ENCODE data around the gene DEPDC1. TPM values are rescaled to one million over a fixed set of nuclear protein-coding genes. Genes with fewer than 3 reads are reported as not detected.
"Not testable (repeated sequence)": the region's sequence is repeated elsewhere in the genome, so short reads cannot be mapped to it uniquely, and the experiment has no call there.

Gene DEPDC1, protein sequence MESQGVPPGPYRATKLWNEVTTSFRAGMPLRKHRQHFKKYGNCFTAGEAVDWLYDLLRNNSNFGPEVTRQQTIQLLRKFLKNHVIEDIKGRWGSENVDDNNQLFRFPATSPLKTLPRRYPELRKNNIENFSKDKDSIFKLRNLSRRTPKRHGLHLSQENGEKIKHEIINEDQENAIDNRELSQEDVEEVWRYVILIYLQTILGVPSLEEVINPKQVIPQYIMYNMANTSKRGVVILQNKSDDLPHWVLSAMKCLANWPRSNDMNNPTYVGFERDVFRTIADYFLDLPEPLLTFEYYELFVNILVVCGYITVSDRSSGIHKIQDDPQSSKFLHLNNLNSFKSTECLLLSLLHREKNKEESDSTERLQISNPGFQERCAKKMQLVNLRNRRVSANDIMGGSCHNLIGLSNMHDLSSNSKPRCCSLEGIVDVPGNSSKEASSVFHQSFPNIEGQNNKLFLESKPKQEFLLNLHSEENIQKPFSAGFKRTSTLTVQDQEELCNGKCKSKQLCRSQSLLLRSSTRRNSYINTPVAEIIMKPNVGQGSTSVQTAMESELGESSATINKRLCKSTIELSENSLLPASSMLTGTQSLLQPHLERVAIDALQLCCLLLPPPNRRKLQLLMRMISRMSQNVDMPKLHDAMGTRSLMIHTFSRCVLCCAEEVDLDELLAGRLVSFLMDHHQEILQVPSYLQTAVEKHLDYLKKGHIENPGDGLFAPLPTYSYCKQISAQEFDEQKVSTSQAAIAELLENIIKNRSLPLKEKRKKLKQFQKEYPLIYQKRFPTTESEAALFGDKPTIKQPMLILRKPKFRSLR
- total RNA-seq: 9.4 TPM

DNA sequence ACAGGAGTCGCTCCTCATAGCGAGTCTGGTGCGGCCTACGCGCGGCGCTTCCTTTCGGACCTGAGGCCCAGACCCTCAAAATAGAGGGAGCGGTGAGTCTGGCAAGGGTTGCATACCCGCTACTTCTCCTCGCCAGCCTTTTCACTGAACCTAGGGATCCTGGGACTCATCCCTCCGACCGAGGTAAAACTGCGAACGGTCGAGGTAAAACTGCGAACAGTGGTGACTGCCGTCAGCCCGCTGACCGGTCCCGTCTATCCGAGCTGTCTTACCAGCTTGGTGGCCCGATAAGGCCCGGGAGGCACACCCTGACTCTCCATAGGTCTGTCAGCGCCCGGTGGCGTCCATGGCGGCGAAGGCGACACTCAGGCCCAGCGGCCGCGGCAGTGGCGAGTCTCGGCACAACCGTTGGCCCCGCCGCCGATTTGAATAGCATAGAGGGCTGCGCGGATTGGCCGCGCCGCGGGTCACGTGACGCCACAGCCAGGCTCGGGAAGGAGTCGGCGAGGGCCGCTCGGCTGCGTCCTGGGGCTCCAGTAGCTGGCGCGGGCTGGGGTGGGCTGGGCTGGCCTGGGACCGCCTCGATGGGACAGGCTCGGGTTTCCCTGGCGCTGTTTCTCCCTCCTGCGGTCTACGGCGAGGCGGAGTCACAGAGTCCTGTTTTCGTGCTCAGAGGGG, at the start of gene DEPDC1:
Gene DEPDC1 (minus strand): TSS at position 403 of the 678 bp plus-strand sequence. CDS start 83 bp downstream, at position 320.
- DNase-seq: peak; percentile 98

DNA sequence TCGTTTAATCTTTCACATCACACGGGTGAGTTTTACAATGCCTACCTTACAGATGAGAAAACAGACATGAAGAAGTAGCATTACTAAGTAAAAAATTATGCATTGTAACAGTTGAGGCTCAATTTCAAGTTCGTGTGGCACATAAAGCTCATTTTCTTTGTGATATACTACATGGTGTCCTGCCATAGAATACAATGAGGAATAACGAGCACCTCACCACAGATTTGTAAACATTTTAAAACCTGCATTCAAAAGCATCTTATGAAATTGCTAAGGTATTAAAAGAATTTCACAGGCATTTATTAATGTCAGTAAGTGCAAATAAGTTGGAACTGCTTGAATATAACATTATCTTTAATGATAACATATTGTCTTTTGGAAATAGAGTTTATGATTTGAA, 47.8 kb upstream of the DEPDC1 start:
- DNase-seq: no peak

DNA sequence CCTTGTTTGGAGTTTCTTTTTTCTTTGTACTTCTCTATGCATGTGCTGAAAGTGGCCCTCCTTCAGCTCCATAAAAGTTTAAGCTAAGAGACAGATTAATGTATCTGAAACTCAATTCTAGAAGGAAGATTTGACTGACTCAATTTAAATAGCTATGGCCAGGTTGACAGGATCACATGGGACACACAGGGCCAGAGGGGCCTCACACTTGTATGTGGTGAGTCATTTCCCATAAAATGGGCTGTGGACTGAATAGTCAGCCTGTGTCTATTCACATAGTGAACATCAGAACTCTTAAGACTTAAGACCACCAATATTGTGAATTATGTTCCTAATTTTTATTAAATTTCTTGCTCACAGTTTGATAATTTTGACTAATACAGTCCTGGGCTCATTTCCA, 45.7 kb upstream of the DEPDC1 start:
- DNase-seq: no peak

DNA sequence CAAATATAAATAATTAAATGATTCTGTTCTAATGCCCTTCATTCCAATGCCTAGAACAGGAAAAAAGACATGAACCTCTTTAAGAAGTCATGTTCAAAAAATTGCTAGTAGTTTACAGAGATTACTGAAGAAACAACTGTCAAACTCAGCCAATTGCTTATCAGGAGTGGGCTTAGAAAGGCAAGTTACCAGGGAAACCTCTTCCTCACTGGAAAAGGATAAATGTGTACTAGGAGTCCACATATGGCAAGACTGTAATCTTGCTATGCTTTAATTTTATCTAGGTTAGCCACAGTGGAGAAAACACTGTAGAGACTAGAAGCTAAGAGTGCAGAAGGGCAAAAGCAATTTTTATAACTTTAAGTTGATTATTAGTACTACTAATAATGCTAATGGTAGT, 42.1 kb upstream of the DEPDC1 start:
- no peak for DNase-seq

- no peak for DNase-seq
These were observed 31.4 kb upstream of the DEPDC1 start for GRCh38 chr1:68528243-68528642.

DNA sequence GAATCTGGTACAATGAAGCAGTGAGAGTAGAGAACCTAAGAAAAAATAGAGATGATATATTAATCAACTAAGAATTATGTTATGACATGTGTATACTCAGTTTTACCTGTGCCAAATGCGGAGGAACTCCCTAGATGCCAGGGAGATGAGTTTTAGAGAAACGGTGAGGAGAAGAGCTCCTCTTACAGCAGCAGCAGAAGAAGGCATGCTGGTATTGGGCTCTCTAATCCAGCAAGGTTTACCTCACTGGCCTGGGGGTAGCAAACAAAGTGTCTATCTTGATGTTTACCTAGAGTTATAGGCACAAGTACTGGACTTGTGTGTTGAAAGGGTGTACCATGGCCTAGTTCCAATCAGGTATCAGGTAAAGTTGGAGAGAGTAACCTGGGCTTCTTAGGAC, 28.9 kb upstream of the DEPDC1 start:
- no peak for DNase-seq

GRCh38 chr1:68521286-68521685, 24.4 kb upstream of the DEPDC1 start:
- DNase-seq: peak; percentile 1

GRCh38 chr1:68516066-68516465, 19.2 kb upstream of the DEPDC1 start:
- DNase-seq: no peak

- DNase-seq: no peak
These were observed 14.4 kb upstream of the DEPDC1 start for GRCh38 chr1:68511254-68511653.

DNA sequence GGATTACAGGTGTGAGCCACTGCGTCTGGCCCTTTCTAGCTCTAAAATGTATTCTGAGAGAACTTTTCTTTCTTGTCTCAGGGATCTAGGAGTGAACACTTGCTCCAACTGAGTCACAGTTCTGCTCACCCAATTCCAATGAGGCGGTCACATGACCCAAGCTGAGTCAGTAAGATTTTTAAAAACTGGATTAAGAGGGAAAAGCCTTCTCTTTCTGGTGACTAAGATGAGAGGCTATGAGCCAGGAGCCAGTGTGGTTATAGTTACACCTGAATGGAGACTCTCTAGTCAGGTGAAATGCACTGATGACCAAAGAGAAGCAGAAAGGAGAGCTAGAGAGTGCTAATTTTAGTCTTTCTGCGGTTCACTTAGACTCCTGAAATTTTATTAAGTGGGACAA, 9.5 kb upstream of the DEPDC1 start:
- DNase-seq: no peak

GRCh38 chr1:68503085-68503484, 6.2 kb upstream of the DEPDC1 start:
- DNase-seq: no peak

GRCh38 chr1:68497358-68497698, 446 bp upstream of the DEPDC1 start:
- no peak for DNase-seq

DNA sequence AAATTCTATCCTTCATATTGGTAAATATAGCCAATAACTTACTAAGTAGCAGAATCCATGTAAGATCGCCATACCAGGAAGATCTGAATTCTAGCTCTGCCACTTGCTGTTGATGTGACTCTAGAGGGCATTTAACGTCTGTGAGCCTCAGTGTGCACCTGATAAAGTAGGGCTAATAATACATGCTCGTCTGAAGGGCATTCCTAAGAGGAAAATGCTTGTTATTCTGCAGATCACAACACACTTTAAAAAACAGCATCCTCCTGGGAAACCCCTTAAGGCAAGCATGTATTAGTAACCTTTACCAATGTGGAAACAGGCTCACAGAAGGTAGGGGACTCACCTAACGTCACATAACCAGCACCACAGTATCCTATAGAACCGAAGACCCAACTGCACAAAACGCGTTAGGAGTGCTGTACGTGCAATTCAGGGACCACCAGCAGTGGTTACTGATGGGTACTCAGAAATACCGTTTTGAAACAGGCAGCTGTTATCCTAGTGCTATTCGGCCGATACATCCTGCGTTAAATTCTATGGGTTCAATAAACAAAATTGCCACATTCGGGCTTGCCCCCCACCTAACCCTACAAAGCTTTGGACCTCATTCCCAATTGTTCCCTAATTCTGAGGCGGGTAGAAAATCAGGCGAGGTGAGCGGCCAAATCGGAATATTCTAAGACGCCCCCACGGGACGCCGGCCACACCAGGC, 758 bp downstream of the DEPDC1 start:
- no peak for DNase-seq

GRCh38 chr1:68495532-68495931, 1.4 kb downstream of the DEPDC1 start:
- no peak for DNase-seq

GRCh38 chr1:68493193-68493592, 3.7 kb downstream of the DEPDC1 start:
- no peak for DNase-seq

GRCh38 chr1:68492255-68492654, 4.6 kb downstream of the DEPDC1 start:
- DNase-seq: not testable (repeated sequence)

GRCh38 chr1:68490046-68490651, 6.7 kb downstream of the DEPDC1 start:
- no peak for DNase-seq

- no peak for DNase-seq
These were observed 11.4 kb downstream of the DEPDC1 start for GRCh38 chr1:68485431-68486022.

- DNase-seq: no peak
These were observed 12.3 kb downstream of the DEPDC1 start for GRCh38 chr1:68484618-68485017.

DNA sequence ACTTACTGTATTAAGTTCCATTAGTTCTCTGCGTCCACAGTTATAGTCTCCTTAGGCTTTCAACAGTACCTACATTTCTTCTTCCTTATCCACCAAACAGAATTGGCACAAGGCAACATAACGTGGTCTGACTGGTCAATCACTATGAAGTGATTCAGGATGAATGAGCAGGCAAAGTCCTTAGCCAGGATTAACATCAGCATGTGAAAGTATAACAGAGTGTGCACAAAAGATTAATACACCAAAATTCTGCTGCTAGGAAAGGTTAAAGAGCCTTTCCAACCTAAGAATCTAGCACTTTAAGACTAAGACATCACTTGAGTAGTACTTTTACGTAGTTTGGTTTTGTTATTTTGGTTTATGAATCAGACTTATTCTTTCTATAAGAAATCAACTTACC, 15.8 kb downstream of the DEPDC1 start:
- no peak for DNase-seq

DNA sequence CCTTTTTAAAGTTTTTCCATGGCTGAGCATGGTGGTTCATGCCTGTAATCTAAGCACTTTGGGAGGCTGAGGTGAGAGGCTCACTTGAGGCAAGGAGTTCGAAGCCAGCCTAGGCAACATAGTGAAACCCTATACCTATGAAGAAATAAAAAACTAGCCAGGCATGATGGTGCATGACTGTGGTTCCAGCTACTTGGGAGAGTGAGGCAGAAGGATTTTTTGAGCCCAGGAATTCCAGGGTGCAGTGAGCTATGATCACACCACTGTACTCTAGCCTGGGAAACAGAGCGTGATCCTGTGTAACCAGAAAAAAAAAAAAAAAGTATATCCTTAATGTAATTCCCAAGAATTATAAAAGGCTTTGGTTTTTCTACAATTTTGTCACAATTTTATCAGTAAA, 17.4 kb downstream of the DEPDC1 start:
- DNase-seq: no peak

- no peak for DNase-seq
These were observed 18.2 kb downstream of the DEPDC1 start for GRCh38 chr1:68478662-68479061.

Measured in tongue (tissue), 2 donors.